ENCODE data around the gene AJAP1.

DNA sequence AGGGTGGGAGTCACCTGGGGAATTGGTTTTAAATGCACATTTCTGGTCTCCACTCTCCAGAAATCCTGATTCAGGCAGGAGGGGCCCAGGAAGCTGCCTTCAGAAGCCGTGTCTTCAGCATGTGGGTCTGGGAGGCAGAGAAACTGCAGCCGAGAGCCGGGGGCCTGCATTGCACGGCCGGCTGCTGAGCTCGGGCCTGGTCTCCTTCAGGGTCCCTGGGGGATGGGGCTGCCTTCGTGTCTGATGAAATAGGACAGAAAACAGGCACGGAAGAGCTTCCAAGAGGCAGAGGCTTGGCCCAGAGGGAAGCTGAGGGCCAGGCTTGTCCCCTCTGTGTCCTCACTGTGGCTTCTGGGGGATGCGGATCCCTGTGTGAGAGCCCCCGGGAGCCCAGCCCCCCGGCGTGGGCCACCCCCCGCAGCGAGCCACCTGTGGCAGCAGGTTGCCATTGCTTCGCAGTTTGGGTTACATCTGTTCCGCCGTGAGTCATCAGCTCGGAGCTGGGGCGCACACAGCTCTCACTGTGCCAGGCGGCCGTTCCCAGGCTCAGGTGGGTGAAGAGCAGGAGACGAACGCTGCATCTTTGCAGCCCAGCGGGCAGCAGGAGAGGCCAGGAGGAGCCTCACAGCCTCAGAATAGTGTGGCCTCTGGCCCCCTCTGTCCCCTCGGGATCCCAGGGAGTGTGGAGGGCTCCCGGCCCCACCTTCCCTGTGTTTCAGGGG is 72.4 kb downstream of the AJAP1 start:
- TF ChIP-seq CTCF (IDR thresholded peaks at IDR 0.05) (no peak), ZFX (IDR thresholded peaks at IDR 0.05; ENCODE audit: borderline replicate concordance) (no peak)
